Frontal cortex (tissue), 4 donors: Measurements from ENCODE around the gene KCTD2. TPM values are rescaled to one million over a fixed set of nuclear protein-coding genes. Genes with fewer than 3 reads are reported as not detected.
"Not testable (repeated sequence)": the region's sequence is repeated elsewhere in the genome, so short reads cannot be mapped to it uniquely, and the experiment has no call there.

Source experiments
- DNase-seq, 2 donors: peaks; one replicate each; pipeline ENCODE4 v3.0.0; 2012; ENCODE audit warnings: low spot score in 2 of 2
- FAIRE-seq: peaks from 2 replicates; lab custom pipeline; 2012; peaks lifted over from hg19 to GRCh38; lab: Jason Lieb, UNC
- total RNA-seq: library from RNA; depleted of rRNA; stranded (reverse); fragments of >200 nt; gene quantifications from one replicate; pipeline ENCODE4 v1.2.3, GENCODE V29; 2014
- donor health status: control.
- donor health status: control.
- donor health status: control.

The KCTD2 gene
- total RNA-seq, 1 donor from 2014 or later = 28.9 TPM

- no peak for DNase-seq
- FAIRE-seq = no peak
These were observed 27.9 kb upstream of the KCTD2 start for GRCh38 chr17:75019146-75019545.

GRCh38 chr17:75019710-75020109, 27.3 kb upstream of the KCTD2 start:
- FAIRE-seq = no peak
- DNase-seq = no peak

DNA sequence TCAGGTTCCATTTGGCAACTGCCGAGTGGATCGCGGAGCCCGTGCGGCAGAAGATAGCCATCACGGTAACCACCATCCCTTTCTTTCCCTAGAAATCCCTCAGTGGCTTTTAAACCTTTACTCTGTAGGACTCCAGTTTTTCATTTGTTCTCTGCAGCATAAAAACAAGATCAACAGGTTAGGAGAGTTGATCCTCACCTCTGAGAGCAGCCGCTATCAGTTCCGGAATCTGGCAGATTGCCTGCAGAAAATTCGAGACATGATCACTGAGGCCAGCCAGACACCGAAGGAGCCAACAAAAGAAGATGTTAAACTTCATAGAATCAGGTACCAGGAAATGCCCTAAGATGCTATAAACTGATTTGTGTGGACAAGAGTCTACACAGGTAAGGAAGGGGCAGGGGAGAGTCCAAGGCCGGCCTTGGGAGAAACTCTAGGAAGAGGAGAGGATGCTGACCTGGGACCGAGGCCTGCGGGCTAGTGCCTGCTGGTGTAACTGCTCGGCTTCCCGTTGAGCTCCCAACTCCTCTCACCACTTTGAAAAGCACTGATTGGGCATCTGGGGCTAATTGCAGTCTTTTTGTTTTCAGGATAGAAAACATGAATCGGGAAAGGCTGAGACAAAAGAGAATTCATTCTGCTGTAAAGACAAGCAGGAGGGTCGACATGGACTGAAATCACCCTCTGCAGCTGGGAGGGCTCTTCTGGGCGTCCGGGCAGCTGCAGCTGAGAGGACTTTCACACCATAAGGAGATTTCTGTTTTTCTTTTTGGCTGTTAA, 26.5 kb upstream of the KCTD2 start:
- FAIRE-seq (no peak), DNase-seq (no peak)

GRCh38 chr17:75024686-75025397, 22.2 kb upstream of the KCTD2 start:
- FAIRE-seq (no peak), DNase-seq (no peak)

- not testable (repeated sequence) for FAIRE-seq, DNase-seq
These were observed 21.7 kb upstream of the KCTD2 start for GRCh38 chr17:75025398-75025734.

DNA sequence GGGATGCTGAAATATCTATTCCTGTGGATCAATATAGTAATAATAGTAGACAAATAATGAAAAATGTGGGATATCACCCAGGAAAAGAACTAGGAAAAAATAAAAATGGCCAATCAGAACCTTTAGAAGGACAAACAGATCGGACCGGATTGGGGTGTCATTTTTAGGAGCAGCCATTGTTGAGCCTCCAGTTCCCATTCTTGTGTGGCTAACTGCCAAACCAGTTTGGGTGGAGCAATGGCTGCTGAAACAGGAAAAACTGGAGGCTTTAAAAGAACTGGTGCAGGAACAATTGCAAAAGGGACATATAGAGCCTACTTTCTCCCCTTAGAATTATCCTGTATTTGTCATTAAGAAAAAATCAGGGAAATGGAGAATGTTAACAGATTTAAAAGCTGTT, 20.4 kb upstream of the KCTD2 start:
- DNase-seq, FAIRE-seq: not testable (repeated sequence)

DNA sequence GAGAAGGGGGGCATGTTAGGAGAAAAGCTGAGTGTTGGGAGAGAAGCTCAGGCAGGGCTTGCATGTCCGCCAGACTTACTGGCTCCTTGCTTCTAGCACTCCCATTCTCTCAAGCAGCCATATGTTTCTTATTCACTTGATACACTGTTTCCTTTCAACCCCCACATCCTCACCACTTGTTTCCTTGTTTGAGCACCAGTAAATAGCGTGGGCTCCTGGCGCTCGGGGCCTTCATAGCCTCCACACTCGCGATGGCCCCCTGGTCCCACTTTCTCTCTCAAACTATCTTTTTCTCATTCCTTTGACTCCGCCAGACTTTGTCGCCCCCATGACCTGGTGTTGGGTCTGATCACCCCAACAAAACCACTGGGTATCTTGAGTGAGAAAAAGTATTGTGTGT, 16.9 kb upstream of the KCTD2 start:
- FAIRE-seq (no peak), DNase-seq (no peak)

GRCh38 chr17:75031972-75032719, 14.9 kb upstream of the KCTD2 start:
- DNase-seq (peak; percentile 69 to 91), FAIRE-seq (no peak)

DNA sequence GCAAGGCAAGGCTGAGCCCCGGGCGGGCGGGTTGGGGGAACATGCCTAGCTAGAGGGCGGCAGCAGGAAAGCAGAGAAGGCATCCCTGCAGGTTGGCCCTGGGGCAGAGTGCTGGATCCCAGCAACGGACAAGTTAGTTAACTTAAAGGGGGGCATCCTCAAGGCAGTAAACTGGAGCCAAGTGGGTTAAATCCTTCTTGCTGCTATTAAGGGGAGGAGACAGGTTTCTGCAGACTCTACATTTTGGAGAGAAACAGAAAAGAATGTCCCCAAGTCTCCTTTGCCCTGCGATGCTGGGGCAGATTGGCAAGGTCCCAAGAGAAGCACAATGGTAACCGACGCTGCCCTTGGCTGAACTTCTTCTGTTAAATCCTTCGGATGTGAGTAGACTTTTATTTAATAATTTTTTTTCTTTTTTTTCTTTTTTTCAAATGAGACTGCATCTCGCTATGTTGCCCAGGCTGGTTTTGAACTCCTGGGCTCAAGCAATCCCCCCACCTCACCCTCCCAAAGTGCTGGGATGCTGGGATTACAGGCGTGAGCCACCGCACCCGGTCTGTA, 14.2 kb upstream of the KCTD2 start:
- no peak for FAIRE-seq

DNA sequence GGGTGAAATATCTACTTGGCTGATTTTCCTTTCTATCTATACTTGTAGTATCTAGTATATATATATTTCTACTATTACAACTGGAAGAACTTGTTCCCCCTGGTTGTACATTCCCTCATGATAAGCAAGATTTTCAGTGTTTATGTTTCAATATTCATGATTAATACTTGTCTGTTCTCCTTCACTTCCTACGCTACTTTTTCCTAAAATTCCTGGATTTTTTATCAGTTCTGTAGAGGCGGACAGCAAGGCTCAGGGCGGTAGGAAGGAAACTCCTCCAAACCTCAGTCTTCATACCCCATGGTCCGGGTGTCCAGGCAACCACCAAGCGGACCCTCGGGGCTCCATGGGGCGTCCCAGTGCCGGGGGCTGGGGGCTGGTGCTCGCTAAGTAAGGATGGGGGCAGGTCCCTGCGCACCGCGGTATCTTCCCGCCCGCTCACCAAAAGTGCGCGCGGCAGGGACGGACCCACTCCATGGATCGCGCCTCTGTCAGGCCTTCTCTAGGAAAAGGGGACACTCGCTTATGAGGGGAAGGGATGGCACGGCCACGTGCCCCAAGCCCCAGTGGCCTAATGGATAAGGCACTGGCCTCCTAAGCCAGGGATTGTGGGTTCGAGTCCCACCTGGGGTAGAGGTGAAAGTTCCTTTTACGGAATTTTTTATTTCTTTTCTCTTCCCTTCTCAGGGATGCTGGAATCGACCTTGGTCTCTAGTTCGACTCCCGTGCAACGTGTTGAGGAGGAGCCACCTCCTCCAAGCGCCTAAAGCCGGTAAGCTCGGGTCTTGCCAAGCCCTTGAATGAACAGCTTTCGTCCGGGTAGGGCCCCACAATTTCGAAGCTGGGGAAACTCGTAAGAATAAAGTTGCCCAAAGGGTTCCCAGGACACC, 13.4 kb upstream of the KCTD2 start:
- peak; percentile 66 to 78 for DNase-seq
- no peak for FAIRE-seq

More for the DNA sequence above, 14.2 kb upstream of the KCTD2 start:
- no peak for DNase-seq

GRCh38 chr17:75034236-75034908, 12.7 kb upstream of the KCTD2 start:
- FAIRE-seq = no peak
- DNase-seq = peak in 1 of 2 donors; percentile 58

DNA sequence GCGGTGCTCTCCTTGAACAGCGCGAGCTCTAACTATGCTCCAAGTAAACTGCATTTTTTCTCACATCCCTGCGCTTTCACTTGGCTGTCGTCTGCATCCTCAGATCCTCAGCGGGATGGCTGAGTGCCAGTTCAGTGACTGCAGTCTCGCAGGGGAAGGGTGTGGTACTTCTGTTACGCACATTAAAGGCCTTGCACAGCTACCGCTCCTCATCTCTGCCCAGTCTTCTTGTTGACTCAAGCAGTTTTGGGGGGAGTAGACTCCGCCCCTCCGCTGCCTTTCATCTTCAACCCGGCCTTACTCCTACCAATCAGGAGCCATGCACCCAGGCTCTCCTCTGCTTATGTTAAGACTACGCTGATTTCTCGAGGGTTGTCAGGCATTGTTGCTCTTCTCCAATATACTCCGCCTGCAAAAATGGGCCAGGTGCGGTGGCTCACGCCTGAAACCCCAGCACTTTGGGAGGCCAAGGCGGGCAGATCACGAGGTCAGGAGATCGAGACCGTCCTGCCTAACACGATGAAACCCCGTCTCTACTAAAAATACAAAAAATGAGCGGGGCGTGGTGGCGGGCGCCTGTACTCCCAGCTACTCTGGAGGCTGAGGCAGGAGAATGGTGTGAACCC, 10.3 kb upstream of the KCTD2 start:
- DNase-seq (no peak), FAIRE-seq (no peak)

- no peak for FAIRE-seq
- no peak for DNase-seq
These were observed 7.8 kb upstream of the KCTD2 start for GRCh38 chr17:75039238-75039637.

DNA sequence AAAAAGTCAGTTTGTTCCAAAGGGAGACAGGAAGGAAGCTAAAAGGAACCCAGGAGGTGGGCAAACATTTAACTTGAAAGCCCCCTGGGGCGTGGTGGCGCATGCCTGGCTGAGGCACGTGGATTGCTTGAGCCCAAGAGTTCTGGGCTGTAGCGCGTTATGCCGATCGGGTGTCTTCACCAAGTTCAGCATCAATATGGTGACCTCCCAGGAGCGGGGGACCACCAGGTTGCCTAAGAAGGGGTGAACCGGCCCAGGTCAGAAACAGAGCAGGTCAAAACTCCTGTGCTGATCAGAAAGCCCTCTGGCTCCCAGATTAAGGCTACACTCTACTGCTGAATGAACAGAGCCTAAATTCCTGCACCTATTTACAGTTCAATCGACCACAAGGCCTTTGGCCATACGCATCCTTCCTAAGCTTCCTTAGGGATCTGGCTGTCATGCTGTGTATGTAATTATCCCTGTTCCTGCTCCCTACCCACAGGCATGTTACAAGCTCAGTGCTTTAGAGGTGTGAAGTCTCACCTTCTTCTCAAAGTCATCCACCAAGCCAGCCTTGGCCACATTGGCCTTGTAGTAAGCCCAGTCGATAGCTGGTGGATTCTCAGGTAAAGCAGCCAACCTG, 5.3 kb upstream of the KCTD2 start:
- FAIRE-seq (no peak), DNase-seq (no peak)

DNA sequence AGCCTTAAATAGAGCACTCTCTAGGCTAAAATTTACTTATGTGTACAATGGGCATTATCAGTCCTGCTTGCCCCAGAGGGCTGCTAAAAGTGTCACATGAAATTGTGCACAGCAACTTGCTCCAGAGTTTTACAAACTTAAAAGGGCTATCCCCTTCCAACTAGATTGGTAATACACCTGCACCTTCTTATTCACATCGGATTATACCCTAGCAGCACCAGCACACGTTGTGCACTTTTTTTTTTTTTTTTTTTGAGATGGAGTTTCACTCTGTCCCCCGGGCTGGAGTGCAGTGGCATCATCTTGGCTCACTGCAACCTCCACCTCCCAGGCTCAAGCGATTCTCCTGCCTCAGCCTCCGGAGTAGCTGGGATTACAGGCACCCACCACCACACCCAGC, 3.2 kb upstream of the KCTD2 start:
- not testable (repeated sequence) for DNase-seq, FAIRE-seq

DNA sequence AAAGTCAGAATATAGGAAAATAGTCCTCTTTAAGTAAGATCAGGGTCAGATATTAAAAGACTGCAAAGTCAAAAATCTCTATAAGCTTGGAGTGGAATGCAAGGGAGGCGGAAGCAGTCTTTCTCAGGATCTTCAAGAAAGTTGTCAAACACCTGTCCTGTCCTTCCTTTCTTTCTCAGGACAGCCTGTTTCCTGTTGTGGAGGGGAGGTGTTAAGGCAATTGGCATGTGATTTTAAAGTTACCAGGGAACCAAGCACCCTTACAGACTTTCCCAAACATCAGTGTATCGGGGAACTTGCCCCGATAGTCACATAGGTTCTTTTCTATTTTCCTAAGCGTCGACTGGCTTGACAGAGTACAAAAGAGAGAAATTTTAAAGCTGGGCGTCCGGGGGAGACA, 2.3 kb upstream of the KCTD2 start:
- FAIRE-seq (no peak), DNase-seq (no peak)

DNA sequence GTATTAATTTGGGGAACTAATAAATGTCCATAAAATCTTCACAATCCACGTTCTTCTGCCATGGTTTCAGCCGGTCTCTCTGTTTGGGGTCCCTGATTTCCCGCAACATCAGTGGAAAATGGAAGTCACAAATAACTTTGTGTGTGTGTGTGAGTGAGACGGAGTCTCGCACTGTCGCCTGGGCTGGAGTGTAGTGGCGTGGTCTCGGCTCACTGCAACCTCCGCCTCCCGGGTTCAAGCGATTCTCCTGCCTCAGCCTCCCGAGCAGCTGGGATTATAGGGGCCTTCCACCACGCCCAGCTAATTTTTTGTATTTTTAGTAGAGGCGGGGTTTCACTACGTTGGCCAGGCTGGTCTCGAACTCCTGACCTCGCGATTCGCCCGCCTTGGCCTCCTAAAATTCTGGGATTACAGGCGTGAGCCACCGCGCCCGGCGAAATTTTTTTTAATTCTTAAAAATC, 1.0 kb upstream of the KCTD2 start:
- DNase-seq, FAIRE-seq: not testable (repeated sequence)
